Measurements from ENCODE around the gene LPAR1. TPM values are rescaled to one million over a fixed set of nuclear protein-coding genes. Genes with fewer than 3 reads are reported as not detected.

LPAR1 gene
- total and polyA plus RNA-seq, 9 of the 15 experiments (the other 6 are each of a cell fraction or from before 2014, with no cell fraction given), result 0.13 TPM; not detected in 8

DNA sequence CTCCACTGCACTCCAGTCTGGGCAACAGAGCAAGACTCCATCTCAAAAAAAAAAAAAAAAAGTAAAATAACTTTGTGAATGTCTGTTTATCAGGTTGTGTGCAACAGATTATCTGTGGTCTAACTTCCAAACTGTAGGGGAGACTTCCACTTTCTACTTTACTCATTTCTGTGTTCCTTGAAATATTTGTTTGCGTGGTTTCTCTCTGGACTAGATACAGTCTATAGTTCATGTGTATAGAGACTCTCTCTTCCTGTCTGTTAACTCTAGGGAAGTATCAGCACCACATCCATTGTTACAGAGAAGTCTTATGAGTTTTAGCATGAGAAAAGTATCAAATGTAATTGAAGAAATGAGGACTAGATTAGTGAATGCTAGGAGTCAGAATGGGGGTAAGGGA, 168.3 kb downstream of the LPAR1 start:
- Histone ChIP-seq H3K27me3 (ENCODE audit: control insufficient read depth in 2 of 2, insufficient read depth in 2 of 2, low read length in 2 of 2) (no peaks in the 10 kb centered on the region), H3K79me2 (ENCODE audit: control insufficient read depth, insufficient read depth, low read length) (no peaks in the 10 kb centered on the region), H3K4me3 (no peak overlapping the region), H3K9me3 (replicated peaks; ENCODE audit: control insufficient read depth, insufficient read depth, low read depth, low read length) (no peaks in the 10 kb centered on the region), H2AFZ (ENCODE audit: low read depth, low read length) (no peak overlapping the region), H3K27ac (ENCODE audit: extremely low read depth, low read depth, low read length) (no peak overlapping the region), H3K36me3 (ENCODE audit: control insufficient read depth, insufficient read depth, low read length) (no peaks in the 10 kb centered on the region), H4K20me1 (replicated peaks; ENCODE audit: control insufficient read depth, insufficient read depth, low read length) (no peaks in the 10 kb centered on the region), H3K9ac (ENCODE audit: insufficient read depth in 1 of 2, low read depth in 2 of 2, low read length in 2 of 2) (no peak overlapping the region), H3K4me1 (replicated peaks in 1 of 2; ENCODE audit: control insufficient read depth in 2 of 2, insufficient read depth in 2 of 2, low read length in 2 of 2) (no peaks in the 10 kb centered on the region), H3K9me1 (ENCODE audit: control insufficient read depth, insufficient read depth, low read length) (no peaks in the 10 kb centered on the region), H3K4me2 (ENCODE audit: insufficient read depth, low read length) (no peak overlapping the region)
- 0% methylated on average over 1 of the region's 1 CpG for WGBS (ENCODE audit: insufficient coverage, low coverage, missing lambda C conversion rate)
- ChIA-PET CTCF (ENCODE audit: low intra/inter-chr PET ratio) (no interaction called here), POLR2A (no interaction called here)
- no peak for ATAC-seq
- intact Hi-C loops (cut with micrococcal nuclease) (no loop called here), in situ Hi-C loops (cut with MboI) (no loop called here)
- DNase-seq (ENCODE audit: extremely low read depth in 1 of 4, low spot score in 3 of 4), result no peak
- no peak for FAIRE-seq
- no TSS peak for BruUV-seq (replicated peaks)
- TF ChIP-seq ARHGAP35 (IDR thresholded peaks at IDR 0.05; ENCODE audit: partially characterized antibody) (no peak), RFX7 (CRISPR knock-in tag; IDR thresholded peaks at IDR 0.05) (no peak), POU5F1 (IDR thresholded peaks at IDR 0.05; ENCODE audit: borderline replicate concordance, low read depth, low read length, partially characterized antibody) (no peak), EP300 (IDR thresholded peaks at IDR 0.05; ENCODE audit: low read length) (no peak), ZFPM2 (CRISPR knock-in tag; IDR thresholded peaks at IDR 0.05) (no peak), POLR2AphosphoS5 (IDR thresholded peaks at IDR 0.05; ENCODE audit: control insufficient read depth, insufficient read depth, low read depth, low read length) (no peak), ILK (tag; IDR thresholded peaks at IDR 0.05; ENCODE audit: borderline replicate concordance, low read depth) (no peak), ZNF79 (CRISPR knock-in tag; IDR thresholded peaks at IDR 0.05; ENCODE audit: low read depth) (no peak), RCOR1 (IDR thresholded peaks at IDR 0.05; ENCODE audit: borderline replicate concordance in 1 of 2, low read depth in 2 of 2, low read length in 2 of 2) (no peak), CHD2 (IDR thresholded peaks at IDR 0.05; ENCODE audit: low read depth, low read length) (no peak), HEY1 (CRISPR knock-in tag; IDR thresholded peaks at IDR 0.05; ENCODE audit: borderline replicate concordance) (no peak), TFAM (CRISPR knock-in tag; conservative IDR thresholded peaks at IDR 0.05) (no peak), ZC3H8 (IDR thresholded peaks at IDR 0.05) (no peak), STAT5B (CRISPR knock-in tag; IDR thresholded peaks at IDR 0.05) (no peak)
- TF ChIP-seq, protein P1, sequence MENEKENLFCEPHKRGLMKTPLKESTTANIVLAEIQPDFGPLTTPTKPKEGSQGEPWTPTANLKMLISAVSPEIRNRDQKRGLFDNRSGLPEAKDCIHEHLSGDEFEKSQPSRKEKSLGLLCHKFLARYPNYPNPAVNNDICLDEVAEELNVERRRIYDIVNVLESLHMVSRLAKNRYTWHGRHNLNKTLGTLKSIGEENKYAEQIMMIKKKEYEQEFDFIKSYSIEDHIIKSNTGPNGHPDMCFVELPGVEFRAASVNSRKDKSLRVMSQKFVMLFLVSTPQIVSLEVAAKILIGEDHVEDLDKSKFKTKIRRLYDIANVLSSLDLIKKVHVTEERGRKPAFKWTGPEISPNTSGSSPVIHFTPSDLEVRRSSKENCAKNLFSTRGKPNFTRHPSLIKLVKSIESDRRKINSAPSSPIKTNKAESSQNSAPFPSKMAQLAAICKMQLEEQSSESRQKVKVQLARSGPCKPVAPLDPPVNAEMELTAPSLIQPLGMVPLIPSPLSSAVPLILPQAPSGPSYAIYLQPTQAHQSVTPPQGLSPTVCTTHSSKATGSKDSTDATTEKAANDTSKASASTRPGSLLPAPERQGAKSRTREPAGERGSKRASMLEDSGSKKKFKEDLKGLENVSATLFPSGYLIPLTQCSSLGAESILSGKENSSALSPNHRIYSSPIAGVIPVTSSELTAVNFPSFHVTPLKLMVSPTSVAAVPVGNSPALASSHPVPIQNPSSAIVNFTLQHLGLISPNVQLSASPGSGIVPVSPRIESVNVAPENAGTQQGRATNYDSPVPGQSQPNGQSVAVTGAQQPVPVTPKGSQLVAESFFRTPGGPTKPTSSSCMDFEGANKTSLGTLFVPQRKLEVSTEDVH (IDR thresholded peaks at IDR 0.05; ENCODE audit: low read depth, partially characterized antibody), result no peak
- TF ChIP-seq, protein P2, sequence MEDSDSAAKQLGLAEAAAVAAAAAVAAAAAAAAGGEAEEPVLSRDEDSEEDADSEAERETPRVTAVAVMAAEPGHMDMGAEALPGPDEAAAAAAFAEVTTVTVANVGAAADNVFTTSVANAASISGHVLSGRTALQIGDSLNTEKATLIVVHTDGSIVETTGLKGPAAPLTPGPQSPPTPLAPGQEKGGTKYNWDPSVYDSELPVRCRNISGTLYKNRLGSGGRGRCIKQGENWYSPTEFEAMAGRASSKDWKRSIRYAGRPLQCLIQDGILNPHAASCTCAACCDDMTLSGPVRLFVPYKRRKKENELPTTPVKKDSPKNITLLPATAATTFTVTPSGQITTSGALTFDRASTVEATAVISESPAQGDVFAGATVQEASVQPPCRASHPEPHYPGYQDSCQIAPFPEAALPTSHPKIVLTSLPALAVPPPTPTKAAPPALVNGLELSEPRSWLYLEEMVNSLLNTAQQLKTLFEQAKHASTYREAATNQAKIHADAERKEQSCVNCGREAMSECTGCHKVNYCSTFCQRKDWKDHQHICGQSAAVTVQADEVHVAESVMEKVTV (CRISPR knock-in tag; IDR thresholded peaks at IDR 0.05), result no peak
- TF ChIP-seq, protein P3, sequence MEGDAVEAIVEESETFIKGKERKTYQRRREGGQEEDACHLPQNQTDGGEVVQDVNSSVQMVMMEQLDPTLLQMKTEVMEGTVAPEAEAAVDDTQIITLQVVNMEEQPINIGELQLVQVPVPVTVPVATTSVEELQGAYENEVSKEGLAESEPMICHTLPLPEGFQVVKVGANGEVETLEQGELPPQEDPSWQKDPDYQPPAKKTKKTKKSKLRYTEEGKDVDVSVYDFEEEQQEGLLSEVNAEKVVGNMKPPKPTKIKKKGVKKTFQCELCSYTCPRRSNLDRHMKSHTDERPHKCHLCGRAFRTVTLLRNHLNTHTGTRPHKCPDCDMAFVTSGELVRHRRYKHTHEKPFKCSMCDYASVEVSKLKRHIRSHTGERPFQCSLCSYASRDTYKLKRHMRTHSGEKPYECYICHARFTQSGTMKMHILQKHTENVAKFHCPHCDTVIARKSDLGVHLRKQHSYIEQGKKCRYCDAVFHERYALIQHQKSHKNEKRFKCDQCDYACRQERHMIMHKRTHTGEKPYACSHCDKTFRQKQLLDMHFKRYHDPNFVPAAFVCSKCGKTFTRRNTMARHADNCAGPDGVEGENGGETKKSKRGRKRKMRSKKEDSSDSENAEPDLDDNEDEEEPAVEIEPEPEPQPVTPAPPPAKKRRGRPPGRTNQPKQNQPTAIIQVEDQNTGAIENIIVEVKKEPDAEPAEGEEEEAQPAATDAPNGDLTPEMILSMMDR (IDR thresholded peaks at IDR 0.05 in 2 of 3, conservative IDR thresholded peaks at IDR 0.05 in 1 of 3; ENCODE audit: insufficient read depth in 2 of 3, low read depth in 1 of 3, low read length in 3 of 3), result no peak

Measured in K562 (cell line).